WERI-Rb-1 (cell line): ENCODE measurements around the gene CFAP54.

Experiments used
- DNase-seq: peaks from one replicate; pipeline ENCODE4 v3.0.0-alpha.2; 2020
- H3K27ac ChIP-seq: fragments of 250-450 bp; sonication (Bioruptor Pico); 2 replicates; pipeline ENCODE4 v1.5.1; 2020; ENCODE audit warnings: mild to moderate bottlenecking, moderate library complexity
- H3K27me3 ChIP-seq: fragments of 250-450 bp; sonication (Bioruptor Pico); 2 replicates; pipeline ENCODE4 v1.5.1; 2021; ENCODE audit warnings: mild to moderate bottlenecking, low read depth, moderate library complexity; ENCODE audit not compliant: insufficient read depth, severe bottlenecking
- H3K36me3 ChIP-seq: fragments of 250-450 bp; sonication (Bioruptor Pico); 2 replicates; pipeline ENCODE4 v1.5.1; 2020; ENCODE audit warnings: mild to moderate bottlenecking, moderate library complexity
- H3K4me3 ChIP-seq: 2 replicates; pipeline ENCODE4 v1.5.1; 2011; ENCODE audit warnings: low read depth, mild to moderate bottlenecking, control low read depth, low read length
- H3K9me3 ChIP-seq: fragments of 250-450 bp; sonication (Bioruptor Pico); 2 replicates; pipeline ENCODE4 v1.5.1; 2021; ENCODE audit warnings: mild to moderate bottlenecking, moderate library complexity; ENCODE audit not compliant: severe bottlenecking
- TF ChIP-seq, protein P1 (sequence below): IDR thresholded peaks from 2 replicates; pipeline ENCODE4 v1.5.1; 2011; ENCODE audit warnings: low read depth, mild to moderate bottlenecking, control low read depth, inconsistent platforms, low read length

Gene CFAP54

DNA sequence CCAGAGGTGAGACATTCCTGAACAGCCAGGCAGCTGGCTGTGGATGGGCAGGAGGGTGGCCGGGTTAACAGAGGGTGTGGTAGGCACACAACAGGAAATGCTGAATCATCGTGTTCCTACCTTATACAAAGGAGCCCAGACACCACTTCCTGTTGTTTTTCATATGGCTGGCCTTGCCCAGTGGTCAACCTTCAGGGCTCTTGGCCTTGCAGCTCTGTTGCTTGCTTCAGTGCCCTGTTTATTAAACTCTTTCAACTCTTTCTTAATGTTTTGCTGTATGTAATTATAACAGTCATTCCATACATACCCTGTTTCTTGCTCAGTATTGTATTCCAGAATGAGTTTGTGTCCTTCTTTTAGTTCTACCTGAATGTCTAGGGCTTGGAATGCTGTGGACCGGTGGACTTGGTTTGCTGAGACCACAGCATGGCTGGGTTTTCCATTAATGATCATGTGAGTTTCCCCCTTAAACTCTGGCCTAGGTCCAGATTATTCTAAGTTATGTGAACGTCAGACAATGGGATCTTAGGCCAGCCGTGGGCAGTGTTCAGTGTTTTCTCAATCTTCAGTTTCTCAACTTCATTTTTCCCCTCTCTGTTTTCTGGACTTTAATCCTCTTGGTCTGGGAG is 11.9 kb downstream of the CFAP54 start:
- no peak for DNase-seq
- H3K4me3 ChIP-seq, result no peak overlapping the region
- TF ChIP-seq, protein P1, sequence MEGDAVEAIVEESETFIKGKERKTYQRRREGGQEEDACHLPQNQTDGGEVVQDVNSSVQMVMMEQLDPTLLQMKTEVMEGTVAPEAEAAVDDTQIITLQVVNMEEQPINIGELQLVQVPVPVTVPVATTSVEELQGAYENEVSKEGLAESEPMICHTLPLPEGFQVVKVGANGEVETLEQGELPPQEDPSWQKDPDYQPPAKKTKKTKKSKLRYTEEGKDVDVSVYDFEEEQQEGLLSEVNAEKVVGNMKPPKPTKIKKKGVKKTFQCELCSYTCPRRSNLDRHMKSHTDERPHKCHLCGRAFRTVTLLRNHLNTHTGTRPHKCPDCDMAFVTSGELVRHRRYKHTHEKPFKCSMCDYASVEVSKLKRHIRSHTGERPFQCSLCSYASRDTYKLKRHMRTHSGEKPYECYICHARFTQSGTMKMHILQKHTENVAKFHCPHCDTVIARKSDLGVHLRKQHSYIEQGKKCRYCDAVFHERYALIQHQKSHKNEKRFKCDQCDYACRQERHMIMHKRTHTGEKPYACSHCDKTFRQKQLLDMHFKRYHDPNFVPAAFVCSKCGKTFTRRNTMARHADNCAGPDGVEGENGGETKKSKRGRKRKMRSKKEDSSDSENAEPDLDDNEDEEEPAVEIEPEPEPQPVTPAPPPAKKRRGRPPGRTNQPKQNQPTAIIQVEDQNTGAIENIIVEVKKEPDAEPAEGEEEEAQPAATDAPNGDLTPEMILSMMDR, result no peak
- H3K27ac ChIP-seq, result no peak overlapping the region
- H3K27me3 ChIP-seq, result no peaks in the 10 kb centered on the region
- no peaks in the 10 kb centered on the region for H3K36me3 ChIP-seq
- H3K9me3 ChIP-seq, result no peaks in the 10 kb centered on the region

DNA sequence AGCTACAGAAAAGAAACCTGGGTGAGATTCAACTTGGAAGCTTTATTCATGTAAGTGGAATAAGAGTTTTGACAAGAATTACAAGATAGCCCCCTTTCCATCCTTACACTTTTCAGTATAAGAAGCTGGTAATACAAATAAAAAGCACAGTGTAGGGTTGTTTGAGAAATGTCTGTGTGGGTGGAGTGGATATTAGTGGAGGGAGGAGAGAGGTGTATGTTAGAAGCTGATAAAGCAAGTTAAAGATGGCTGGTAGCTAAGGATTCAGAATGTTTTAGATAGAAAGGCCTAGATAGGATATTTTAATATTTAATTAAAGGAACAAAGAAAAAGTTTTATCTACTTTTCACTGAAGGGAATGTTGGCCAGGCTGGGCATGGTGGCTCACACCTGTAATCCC is 12.5 kb downstream of the CFAP54 start:
- no peak overlapping the region for H3K27ac ChIP-seq
- no peaks in the 10 kb centered on the region for H3K36me3 ChIP-seq
- no peak for DNase-seq
- no peaks in the 10 kb centered on the region for H3K27me3 ChIP-seq
- no peak overlapping the region for H3K4me3 ChIP-seq
- TF ChIP-seq, protein P1, result no peak
- no peaks in the 10 kb centered on the region for H3K9me3 ChIP-seq

DNA sequence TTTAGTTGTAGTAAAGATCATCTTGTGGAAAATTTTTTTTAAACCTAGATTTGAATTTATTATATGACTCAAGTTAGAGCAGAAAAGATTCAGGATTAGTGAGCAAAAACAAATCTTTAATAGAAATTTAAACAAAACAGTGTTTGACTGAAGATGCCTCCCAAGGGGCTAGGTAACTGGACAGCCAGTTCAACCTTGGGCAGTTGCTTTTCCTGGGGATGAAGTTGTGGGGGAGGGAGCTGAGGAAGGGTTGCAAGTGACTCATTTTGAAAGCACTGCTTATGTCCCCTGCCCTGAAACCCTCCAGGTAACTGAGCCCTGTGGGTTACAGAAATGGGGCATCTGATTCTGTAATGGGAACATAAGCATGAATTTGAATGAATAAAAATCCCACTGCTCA is 13.1 kb downstream of the CFAP54 start:
- no peaks in the 10 kb centered on the region for H3K36me3 ChIP-seq
- no peak for DNase-seq
- TF ChIP-seq, protein P1, result no peak
- no peaks in the 10 kb centered on the region for H3K27me3 ChIP-seq
- no peak overlapping the region for H3K27ac ChIP-seq
- no peak overlapping the region for H3K4me3 ChIP-seq
- no peaks in the 10 kb centered on the region for H3K9me3 ChIP-seq

DNA sequence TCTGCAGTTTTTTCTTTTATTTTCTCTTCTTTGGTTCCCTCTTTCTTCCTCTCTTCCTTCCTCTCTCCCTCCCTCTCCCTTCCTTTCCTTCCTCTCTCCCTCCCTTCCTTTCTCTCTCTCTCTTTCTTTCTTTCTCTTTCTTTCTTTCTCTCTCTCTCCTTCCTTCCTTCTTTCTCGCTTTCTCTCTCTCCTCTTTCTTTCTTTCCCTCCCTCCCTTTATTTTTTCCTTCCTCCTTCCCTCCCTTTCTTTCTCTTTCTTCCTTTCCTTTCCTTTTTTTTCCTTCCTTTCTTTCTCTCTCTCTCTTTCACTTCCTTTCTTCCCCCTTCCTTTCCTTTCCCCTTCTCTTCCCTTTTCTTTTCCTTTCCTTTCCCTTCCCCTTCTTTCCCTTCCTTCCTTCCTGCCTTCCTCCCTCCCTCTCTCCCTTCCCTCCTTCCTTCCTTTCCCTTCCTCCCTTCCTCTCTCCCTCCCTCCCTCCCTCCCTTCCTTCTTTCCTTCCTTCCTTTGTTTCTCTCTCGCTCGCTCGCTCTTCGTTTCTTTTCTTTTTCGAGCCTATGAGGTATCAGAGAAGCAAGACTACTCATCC is 13.7 kb downstream of the CFAP54 start:
- DNase-seq, result no peak
- Histone ChIP-seq H3K27me3 (no peaks in the 10 kb centered on the region), H3K36me3 (no peaks in the 10 kb centered on the region), H3K4me3 (no peak overlapping the region), H3K27ac (no peak overlapping the region), H3K9me3 (no peaks in the 10 kb centered on the region)
- TF ChIP-seq, protein P1, result no peak

DNA sequence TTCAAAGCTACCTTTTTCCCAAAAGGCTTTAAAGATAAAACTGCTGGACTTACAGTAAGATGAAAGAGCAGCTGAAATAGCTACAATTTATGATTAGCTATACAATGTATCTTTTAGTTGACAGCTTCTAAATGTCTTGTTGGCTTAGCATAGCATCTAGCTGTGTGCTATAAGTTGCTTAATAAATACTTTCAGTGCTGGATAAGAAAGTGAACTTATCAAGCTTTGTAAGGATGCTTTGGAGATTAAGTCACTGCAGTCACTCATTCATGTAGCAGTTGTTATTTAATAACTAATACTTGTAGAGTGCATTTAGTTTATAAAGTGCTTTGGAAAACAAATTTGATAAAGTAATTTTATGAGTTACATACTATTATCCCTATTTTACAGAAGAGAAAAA is 14.6 kb downstream of the CFAP54 start:
- Histone ChIP-seq H3K9me3 (no peaks in the 10 kb centered on the region), H3K27ac (no peak overlapping the region), H3K36me3 (no peaks in the 10 kb centered on the region), H3K4me3 (no peak overlapping the region), H3K27me3 (no peaks in the 10 kb centered on the region)
- DNase-seq, result no peak
- TF ChIP-seq, protein P1, result no peak

DNA sequence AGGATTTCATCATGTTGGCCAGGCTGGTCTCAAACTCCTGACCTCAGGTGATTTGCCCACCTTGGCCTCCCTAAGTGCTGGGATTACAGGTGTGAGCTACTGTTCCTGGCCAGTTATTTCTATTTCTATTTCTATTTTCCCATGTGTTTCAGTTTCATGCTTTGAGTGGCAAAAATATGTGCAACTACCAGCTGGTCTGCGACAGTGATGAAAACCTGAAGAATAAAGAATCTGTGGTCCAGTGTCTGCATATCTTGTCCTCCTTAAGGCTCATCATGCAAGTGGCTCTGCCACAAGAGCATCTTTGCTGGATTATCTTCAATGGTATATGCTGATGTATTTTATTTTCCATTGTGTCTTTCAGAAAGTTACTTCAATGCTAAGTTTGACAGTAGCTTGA is 17.4 kb downstream of the CFAP54 start:
- no peaks in the 10 kb centered on the region for H3K36me3 ChIP-seq
- no peaks in the 10 kb centered on the region for H3K27me3 ChIP-seq
- no peak overlapping the region for H3K27ac ChIP-seq
- H3K9me3 ChIP-seq, result no peaks in the 10 kb centered on the region
- no peak overlapping the region for H3K4me3 ChIP-seq
- TF ChIP-seq, protein P1, result no peak
- no peak for DNase-seq
